GM19240 (cell line): ENCODE measurements around the gene KCNJ11.

Experiments
- DNase-seq: peaks from one replicate; pipeline ENCODE4 v3.0.0; 2011; ENCODE audit warnings: low spot score; ENCODE audit not compliant: insufficient read length

KCNJ11 gene

GRCh38 chr11:17408641-17409040, 20.2 kb upstream of the KCNJ11 start:
- DNase-seq, result no peak

DNA sequence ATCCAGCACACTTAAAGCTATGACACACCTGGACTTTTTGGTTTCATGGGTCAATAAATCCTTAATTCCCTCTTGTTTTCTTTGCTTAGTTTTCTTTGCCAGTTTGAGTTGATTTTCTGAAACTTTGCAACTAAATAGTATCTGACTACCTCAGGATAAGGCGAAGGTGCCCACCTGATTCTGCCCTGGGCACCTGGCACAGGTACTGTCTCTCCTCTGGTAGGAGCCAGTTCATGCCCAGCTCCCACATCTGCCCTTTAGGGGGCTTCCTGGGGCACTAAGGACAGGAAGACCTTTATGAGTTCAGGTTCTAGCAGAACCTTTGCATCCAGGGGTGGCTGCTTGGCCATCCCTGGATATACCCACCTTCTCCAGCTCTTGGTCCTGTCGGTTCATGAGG, 19.6 kb upstream of the KCNJ11 start:
- no peak for DNase-seq

DNA sequence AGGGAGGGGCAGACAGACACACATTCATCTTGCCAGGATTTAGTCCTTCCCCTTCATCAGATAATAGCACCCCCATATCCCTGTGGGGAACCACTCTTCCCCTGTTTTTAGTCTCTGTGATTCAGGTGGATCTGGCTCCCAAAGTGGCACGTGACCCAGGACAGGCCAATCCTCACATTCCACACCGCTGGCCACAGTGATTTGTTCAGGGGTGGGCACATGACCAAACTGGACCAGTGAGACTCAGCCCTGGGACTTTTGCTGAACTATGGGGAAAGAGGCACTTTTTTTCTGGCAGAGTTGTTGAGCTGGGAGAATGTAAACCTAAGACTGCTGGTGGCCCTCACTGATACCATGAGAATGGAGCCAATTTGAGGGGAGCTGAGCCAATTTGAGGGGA, 19.1 kb upstream of the KCNJ11 start:
- DNase-seq, result no peak

- no peak for DNase-seq
Observed at GRCh38 chr11:17406818-17407149, 18.3 kb upstream of the KCNJ11 start.

- DNase-seq, result no peak
Observed at GRCh38 chr11:17406082-17406817, 17.8 kb upstream of the KCNJ11 start.

- no peak for DNase-seq
Observed at GRCh38 chr11:17405232-17406005, 17.0 kb upstream of the KCNJ11 start.

DNA sequence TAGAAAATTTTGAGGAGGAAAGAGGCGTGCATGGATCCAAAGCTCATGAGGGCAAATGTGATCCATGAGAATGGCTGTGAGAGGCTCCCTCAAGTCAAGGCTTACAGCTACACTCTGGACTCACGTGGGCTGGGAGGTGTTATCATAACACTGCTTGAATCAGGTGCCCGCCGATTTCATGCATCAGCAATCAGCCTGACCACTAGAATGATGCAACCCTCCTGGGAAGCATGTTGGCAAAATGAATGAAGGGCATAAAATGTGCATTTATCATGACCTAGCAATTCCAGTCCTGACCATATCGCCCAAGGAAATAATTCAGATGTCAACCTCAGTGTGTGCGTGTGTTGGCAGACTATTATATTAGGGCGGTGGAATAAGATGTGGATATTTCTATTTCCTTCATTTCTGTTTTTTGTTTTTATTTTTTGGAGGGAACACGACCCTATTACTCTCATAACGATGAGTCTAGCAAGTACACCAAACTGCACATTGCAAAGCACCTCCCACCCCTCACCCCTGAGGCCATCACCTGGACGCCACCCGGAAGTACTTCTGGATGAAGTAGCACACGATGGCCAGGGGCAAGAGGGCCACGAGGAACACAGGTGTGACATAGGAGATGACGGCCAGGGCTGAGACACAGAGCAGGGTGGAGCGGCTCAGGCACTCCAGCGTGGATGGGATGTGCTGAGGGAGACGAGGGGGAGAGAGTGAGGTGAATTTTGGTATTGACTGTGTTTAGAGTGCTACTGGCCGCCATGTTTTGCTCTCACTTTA, 15.7 kb upstream of the KCNJ11 start:
- no peak for DNase-seq

DNA sequence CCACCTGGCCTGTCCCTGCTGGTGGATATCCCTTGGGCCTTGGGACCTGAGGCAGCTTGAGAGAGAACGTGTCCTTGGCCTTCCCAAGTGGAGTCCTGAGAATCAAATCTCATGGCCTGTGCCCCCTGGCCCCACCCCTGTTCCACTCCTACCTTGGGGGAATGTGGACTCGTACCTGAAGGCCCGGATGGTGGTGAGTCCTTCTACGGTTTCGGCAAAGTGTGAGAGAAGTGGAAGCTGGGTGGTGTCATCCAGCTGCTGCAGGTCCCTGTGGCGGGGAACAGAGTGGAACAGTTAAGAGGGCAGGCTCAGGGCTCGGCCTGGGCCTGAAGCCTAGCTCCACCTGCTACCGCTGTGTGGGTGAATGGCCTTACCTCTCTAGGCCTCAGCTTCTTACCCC, 14.0 kb upstream of the KCNJ11 start:
- DNase-seq, result no peak

- no peak for DNase-seq
Observed at GRCh38 chr11:17401841-17402240, 13.4 kb upstream of the KCNJ11 start.

GRCh38 chr11:17401316-17401715, 12.9 kb upstream of the KCNJ11 start:
- DNase-seq, result no peak

DNA sequence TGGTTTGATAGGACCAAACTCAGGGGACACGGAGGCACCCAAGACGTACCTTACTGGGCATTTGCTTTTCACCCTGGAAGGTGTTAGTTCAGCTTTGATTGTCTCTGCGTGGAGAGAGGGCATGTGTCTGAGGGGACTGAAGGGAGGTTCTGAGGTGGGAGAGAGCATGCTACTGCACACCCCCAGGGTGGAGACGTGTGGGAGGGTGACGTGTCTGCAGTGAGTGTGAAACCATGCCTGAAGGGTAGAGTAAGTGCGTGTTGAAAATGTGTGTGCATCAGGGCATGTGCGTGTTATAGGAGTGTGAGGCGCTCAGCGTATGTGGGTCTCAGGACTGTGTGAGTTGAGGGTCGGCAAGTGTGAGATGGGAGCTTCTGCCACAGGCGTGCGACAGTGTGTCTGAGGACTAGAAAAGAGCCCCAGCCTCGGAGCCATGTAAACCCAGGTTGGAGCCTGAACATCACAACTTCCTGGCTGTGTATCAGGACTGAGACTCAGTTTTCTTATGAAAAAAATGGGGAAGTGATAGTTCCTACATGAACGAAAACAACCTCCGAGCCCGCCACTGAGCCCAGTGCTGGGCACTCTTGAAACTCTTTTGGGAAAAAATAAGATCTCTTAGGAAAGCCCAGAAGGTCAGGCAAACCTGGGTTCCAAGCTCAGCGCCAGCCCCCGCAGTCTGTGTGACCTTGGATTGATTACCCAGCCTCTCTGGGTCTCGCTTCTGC, 11.8 kb upstream of the KCNJ11 start:
- no peak for DNase-seq

DNA sequence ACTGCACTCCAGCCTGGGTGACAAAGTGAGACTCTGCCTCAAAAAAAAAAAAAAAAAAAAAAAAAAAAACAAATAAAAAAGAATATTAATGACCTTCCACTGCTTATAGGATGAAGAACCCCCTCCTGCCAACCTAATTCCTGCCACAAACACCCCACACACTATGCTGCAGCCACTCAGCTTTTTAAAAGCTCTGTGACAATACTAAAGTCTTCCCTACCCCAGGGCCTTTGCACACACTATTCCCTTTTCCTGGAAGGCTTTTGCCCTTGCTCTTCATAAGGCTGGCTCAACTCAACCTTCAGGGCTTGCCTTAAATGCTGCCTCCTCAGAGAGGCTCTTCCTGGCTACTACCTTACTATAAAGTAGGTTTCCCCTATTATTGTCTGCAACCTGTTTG, 10.8 kb upstream of the KCNJ11 start:
- DNase-seq, result no peak

DNA sequence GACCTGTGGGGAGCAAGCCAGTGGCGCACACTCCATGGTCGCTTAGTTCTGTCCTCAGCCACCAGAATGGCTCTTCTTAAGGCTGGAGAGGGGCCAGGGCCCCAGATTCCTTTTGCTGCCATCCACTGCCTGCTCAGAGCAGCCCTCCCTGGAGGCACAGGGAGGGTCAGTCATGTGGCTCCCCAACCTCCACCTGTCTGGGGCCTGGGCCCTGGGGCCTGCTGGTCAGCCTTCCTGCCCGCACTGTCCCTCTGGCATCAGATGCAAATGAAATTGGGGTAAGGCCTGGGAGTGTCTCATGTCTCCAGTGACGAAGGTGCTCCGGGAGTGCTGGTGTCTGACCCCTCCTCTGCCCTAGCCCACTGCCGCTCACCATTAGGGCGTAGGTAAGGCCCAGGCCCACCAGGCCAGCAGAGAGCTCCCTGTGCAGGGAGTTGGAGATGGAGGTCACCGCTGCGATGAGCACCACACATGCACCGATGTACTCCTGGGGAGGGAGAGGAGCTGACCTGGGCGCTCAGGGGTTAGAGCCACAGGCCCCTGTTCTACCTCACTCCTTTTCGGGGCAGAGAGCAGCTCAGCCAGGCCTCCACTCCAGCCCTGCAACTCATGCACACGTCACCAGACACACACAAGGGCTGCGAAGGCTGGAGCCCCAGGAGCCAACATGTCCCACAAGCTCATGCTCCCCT, 9.0 kb upstream of the KCNJ11 start:
- no peak for DNase-seq

DNA sequence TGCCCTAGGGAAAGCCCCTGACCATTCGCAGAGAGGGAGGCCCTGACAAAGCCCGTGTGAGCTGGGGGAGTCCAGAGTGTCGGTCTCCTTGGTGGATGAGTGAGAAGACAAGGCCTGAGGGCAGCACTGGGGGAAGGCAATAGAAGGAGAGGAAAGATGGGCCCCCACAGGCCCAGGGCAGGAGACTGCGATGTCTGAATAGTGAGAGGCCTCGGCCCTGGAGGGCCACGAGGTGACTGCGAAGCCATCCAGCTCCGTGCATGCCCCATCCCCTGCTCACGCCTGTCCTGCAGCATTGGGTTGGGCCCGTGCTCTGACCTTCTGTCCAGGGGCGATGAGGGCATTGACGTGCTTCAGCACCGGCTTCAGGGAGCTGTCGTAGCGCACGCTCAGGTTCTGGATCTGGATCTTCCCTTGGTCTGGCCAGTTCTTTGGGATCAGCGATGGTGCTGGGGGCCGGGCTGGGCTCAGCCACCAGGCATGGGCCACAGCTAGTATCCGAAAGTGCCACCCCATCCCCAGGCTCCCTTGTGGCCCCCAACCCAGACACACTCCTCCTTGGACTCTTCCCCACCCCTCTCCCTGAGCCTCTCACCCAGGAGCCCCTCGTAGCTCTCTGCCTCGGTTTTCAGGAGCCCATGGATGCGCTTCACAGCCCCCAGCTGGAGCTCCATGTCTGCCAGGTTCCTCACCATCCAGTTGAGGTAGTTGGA, 8.3 kb upstream of the KCNJ11 start:
- DNase-seq, result no peak

GRCh38 chr11:17395978-17396377, 7.5 kb upstream of the KCNJ11 start:
- no peak for DNase-seq

- DNase-seq, result no peak
Observed at GRCh38 chr11:17395554-17395961, 7.1 kb upstream of the KCNJ11 start.

- no peak for DNase-seq
Observed at GRCh38 chr11:17394743-17395390, 6.4 kb upstream of the KCNJ11 start.

DNA sequence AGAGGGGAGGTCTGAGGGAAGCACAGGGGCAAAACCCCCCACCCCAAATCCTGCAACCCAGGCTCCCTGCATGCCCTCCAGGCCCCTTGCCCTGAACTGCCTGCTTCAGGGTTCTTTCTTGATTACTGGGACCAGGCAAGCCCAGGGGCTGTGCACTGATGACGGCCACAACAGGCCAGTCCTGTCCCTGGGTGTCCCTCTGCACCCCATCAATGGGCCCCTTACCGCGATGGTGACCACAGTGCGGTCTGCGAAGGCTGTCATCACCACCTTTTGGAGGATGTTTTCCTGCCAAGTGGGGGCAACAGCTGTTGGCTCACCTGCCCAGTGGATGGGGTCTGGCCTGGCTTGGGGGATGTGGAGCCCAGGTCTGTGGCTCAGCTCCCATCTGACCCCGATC, 5.0 kb upstream of the KCNJ11 start:
- no peak for DNase-seq

DNA sequence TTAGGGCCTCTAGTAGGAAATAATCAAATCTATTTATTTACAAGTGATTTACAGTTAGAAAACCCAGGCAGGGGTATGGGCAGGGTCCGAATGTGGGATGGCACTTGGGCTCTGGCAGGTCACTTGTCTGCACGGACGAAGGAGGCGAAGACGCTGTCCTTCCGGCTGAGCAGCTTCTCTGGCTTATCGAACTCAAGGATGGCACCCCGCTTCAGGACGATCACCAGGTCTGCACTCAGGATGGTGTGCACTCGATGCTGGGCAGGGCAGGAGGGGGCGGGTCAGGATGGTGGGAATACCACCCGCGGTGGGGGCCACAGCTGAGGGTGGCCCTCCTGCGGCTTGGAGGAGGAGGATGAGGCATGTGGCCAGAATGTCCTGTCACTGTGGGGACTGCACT, 4.4 kb upstream of the KCNJ11 start:
- no peak for DNase-seq
